Heart left ventricle (tissue), 16 donors: ENCODE measurements around the gene JMJD7. TPM values are rescaled to one million over a fixed set of nuclear protein-coding genes. Genes with fewer than 3 reads are reported as not detected.
A peak's percentile ranks its signal among the peaks of the same experiment; 100 is the strongest.

Source experiments
- ATAC-seq, 4 donors: fragments of 200-7000 bp; cut with Tn5 transposase; one replicate each; pipeline ENCODE4 v1.9.1; 2020 to 2022; ENCODE audit warnings: moderate library complexity in 4 of 4, mild to moderate bottlenecking in 3 of 4, moderate number of reproducible peaks in 1 of 4
- DNase-seq, 5 donors: peaks; one replicate each; pipeline ENCODE4 v3.0.0-alpha.2; 2020
- H3K27ac ChIP-seq, 12 donors: fragments of 200-600 bp; sonication (generic) in 4 of 12; one replicate each; pipeline versions ENCODE4 v1.5.0 to v1.8.0; 2016 to 2022; ENCODE audit warnings: mild to moderate bottlenecking in 2 of 12
- H3K27me3 ChIP-seq, 9 donors: fragments of 200-600 bp; sonication (generic) in 2 of 9; one replicate each; pipeline versions ENCODE4 v1.5.1 to v1.8.0; 2016 to 2022; ENCODE audit warnings: mild to moderate bottlenecking in 3 of 9
- H3K36me3 ChIP-seq, 9 donors: fragments of 200-600 bp; sonication (generic) in 2 of 9; one replicate each; pipeline versions ENCODE4 v1.5.0 to v1.8.0; 2018 to 2022; ENCODE audit warnings: mild to moderate bottlenecking in 2 of 9
- H3K4me1 ChIP-seq, 12 donors: fragments of 200-600 bp; sonication (generic) in 4 of 12; one replicate each; pipeline versions ENCODE4 v1.5.0 to v1.8.0; 2016 to 2022; ENCODE audit warnings: mild to moderate bottlenecking in 3 of 12
- H3K4me3 ChIP-seq, 12 donors: fragments of 200-600 bp; sonication (generic) in 4 of 12; one replicate each; pipeline versions ENCODE4 v1.5.0 to v1.8.0; 2017 to 2022; ENCODE audit warnings: mild to moderate bottlenecking in 9 of 12, moderate library complexity in 4 of 12
- H3K9me3 ChIP-seq, 12 donors: fragments of 200-600 bp; sonication (generic) in 4 of 12; one replicate each; pipeline versions ENCODE4 v1.5.0 to v1.8.0; 2016 to 2022; ENCODE audit warnings: mild to moderate bottlenecking in 1 of 12
- POLR2A ChIP-seq, 2 donors: fragments of 450-650 bp; IDR thresholded peaks; one replicate each; pipeline ENCODE4 v1.6.1; 2017; ENCODE audit warnings: antibody characterized with exemption in 2 of 2, mild to moderate bottlenecking in 2 of 2, moderate library complexity in 2 of 2
- WGBS, 4 donors: extraction: QIAGEN DNeasy Blood & Tissue Kit in 2 of 4; methylation state at CpG; one replicate each; pipeline versions ENCODE4 v1.1.5 to v1.1.7; 2013 to 2018; 5-methylcytosine and 5-hydroxymethylcytosine counted together
- intact Hi-C, 10 donors: fragments of 100-400 bp; cut with DNase I; formaldehyde crosslinking; loops; one replicate each; pipeline versions ENCODE4 v1.11.1 to v1.14.2; 2022
- polyA plus RNA-seq, 2 donors: library from polyadenylated mRNA; stranded (reverse); fragments of 200-250 nt; gene quantifications; one replicate each; pipeline ENCODE4 v1.2.3, GENCODE V29; 2013
- total RNA-seq, 9 donors: library from RNA; depleted of rRNA in 2 of 9; stranded (reverse); fragments of >200 nt in 2 of 9; fragmentation: NEBNext Ultra II Directional in 3 of 9; extraction: Animal tissue kit (Norgen Biotek cat#: 25700) in 3 of 9; gene quantifications; one replicate each; pipeline versions ENCODE4 v1.1.0 to v1.2.4, GENCODE V29; 2016 to 2023
- TF ChIP-seq, protein P1 (sequence below), 12 donors: fragments of 200-600 bp; sonication (generic) in 4 of 12; IDR thresholded peaks; one replicate each; pipeline versions ENCODE4 v1.5.0 to v1.8.0; 2018 to 2022; ENCODE audit warnings: antibody characterized with exemption in 12 of 12, mild to moderate bottlenecking in 5 of 12
- donor health status: ischemic (EF 13 %, LVEDD 7.1; RV severe dilation, severe dysfunction).
- donor health status: healthy with polysubstance abuse.
- donor health status: DM: no; HTN: yes; CAD: no.
- donor health status: DM: no; HTN: no; CAD: no.
- donor health status: ischemic (EF 25% LVEDD 6.9; RV normal size, moderate dysfunction).
- donor health status: ischemic (EF 25% LVEDD 5.7; RV mildly dilated, moderate dysfunction).
- donor health status: healthy.
- donor health status: DM: yes; HTN: yes; CAD: no.
- donor health status: ischemic (EF 35%, LVEDD 5.7; RV mildly dilated, moderate dysfunction).
- donor health status: nonischemic (EF 11% LVEDD 7.7; RV severe dilation, severe dysfunction).
- donor health status: DM: yes; HTN: yes; CAD: no.
- donor health status: PGD.
- donor health status: ischemic (EF 29% LVEDD 5.4; RV normal size, mild dysfunction).
- donor health status: nonischemic (EF 23%, LVEDD 6.1; RV moderate dilation, normal function).

JMJD7 gene
- total and polyA plus RNA-seq, 11 donors: 5.4 to 20.6 (median 11.8) TPM

GRCh38 chr15:41804916-41805666 is 22.8 kb upstream of the JMJD7 start:
- ATAC-seq (no peak), DNase-seq (no peak)
- TF ChIP-seq POLR2A (IDR thresholded peaks at IDR 0.05): no peak
- TF ChIP-seq, protein P1, sequence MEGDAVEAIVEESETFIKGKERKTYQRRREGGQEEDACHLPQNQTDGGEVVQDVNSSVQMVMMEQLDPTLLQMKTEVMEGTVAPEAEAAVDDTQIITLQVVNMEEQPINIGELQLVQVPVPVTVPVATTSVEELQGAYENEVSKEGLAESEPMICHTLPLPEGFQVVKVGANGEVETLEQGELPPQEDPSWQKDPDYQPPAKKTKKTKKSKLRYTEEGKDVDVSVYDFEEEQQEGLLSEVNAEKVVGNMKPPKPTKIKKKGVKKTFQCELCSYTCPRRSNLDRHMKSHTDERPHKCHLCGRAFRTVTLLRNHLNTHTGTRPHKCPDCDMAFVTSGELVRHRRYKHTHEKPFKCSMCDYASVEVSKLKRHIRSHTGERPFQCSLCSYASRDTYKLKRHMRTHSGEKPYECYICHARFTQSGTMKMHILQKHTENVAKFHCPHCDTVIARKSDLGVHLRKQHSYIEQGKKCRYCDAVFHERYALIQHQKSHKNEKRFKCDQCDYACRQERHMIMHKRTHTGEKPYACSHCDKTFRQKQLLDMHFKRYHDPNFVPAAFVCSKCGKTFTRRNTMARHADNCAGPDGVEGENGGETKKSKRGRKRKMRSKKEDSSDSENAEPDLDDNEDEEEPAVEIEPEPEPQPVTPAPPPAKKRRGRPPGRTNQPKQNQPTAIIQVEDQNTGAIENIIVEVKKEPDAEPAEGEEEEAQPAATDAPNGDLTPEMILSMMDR (IDR thresholded peaks at IDR 0.05): no peak
- Histone ChIP-seq H3K4me1 (peaks cover 0 to 22% (median 2%) of the 10 kb centered on the region in 12 donors), H3K9me3 (no peaks in the 10 kb centered on the region), H3K27me3 (no peaks in the 10 kb centered on the region), H3K27ac (peak overlapping the region in 2 of 12 donors; percentile 0 to 26), H3K4me3 (no peak overlapping the region), H3K36me3 (peaks cover 0 to 18% (median 10%) of the 10 kb centered on the region in 9 donors)
- intact Hi-C loops: no loop called here
- 76 to 79% (median 77%) methylated on average over 8 of the region's 8 CpGs for WGBS, 4 donors

GRCh38 chr15:41805711-41806110 is 22.2 kb upstream of the JMJD7 start:
- H3K27me3 ChIP-seq: no peaks in the 10 kb centered on the region
- peak overlapping the region in 1 of 12 donors; percentile 0 for H3K27ac ChIP-seq
- peaks cover 0 to 22% (median 3%) of the 10 kb centered on the region in 12 donors for H3K4me1 ChIP-seq
- intact Hi-C loops: loop anchor here in 1 of 10 donors (1.0 kb wide), 1 partner anchor 31 kb away; the partner anchor contains the start of gene MAPKBP1
- ATAC-seq (no peak), DNase-seq (no peak)
- 80 to 92% (median 90%) methylated on average over 3 of the region's 3 CpGs for WGBS, 4 donors
- peaks cover 0 to 12% (median 5%) of the 10 kb centered on the region in 9 donors for H3K36me3 ChIP-seq
- H3K4me3 ChIP-seq: no peak overlapping the region
- H3K9me3 ChIP-seq: no peaks in the 10 kb centered on the region
- TF ChIP-seq, protein P1 (IDR thresholded peaks at IDR 0.05): no peak
- no peak for TF ChIP-seq POLR2A (IDR thresholded peaks at IDR 0.05)

- no peaks in the 10 kb centered on the region for H3K9me3 ChIP-seq
- H3K27me3 ChIP-seq: no peaks in the 10 kb centered on the region
- H3K36me3 ChIP-seq: peaks cover 0 to 5% (median 0%) of the 10 kb centered on the region in 9 donors
- ATAC-seq (peak; percentile 55 to 80 (median 74)), DNase-seq (peak in 2 of 5 donors; percentile 48 to 73)
- H3K4me1 ChIP-seq: peaks cover 0 to 26% (median 4%) of the 10 kb centered on the region in 12 donors
- TF ChIP-seq POLR2A (IDR thresholded peaks at IDR 0.05): no peak
- TF ChIP-seq, protein P1 (IDR thresholded peaks at IDR 0.05): peak in 2 of 12 donors; percentile 20 to 30
- peak overlapping the region in 2 of 12 donors; percentile 0 to 27 for H3K27ac ChIP-seq
- intact Hi-C loops: loop anchor here in 1 of 10 donors (1.0 kb wide), 1 partner anchor 32 kb away; the partner anchor contains the start of gene MAPKBP1
- no peak overlapping the region for H3K4me3 ChIP-seq
- WGBS, 4 donors: 57 to 66% (median 63%) methylated on average over 9 to 10 of the region's 10 CpGs
These were observed 21.4 kb upstream of the JMJD7 start for GRCh38 chr15:41806291-41807181.
